Measurements from ENCODE around the gene PRDM16.

GRCh38 chr1:3366126-3367051, 297.4 kb downstream of the PRDM16 start:
- TF ChIP-seq CTCF (IDR thresholded peaks at IDR 0.05; ENCODE audit: borderline replicate concordance, extremely low read depth, low read length, poor library complexity, severe bottlenecking) (no peak), EZH2 (IDR thresholded peaks at IDR 0.05; ENCODE audit: borderline replicate concordance, low read depth, low read length, severe bottlenecking) (no peak)
